NB4 (cell line): ENCODE results near the gene CSPG4.
"Not testable (repeated sequence)": the region's sequence is repeated elsewhere in the genome, so short reads cannot be mapped to it uniquely, and the experiment has no call there.

Experiments used
- CTCF ChIP-seq: IDR thresholded peaks from one replicate; pipeline ENCODE4 v1.5.1; 2012; ENCODE audit warnings: low read depth, low read length
- MAX ChIP-seq: IDR thresholded peaks from 2 replicates; pipeline ENCODE4 v1.6.1; 2011; ENCODE audit warnings: low read depth, low read length
- MYC ChIP-seq: IDR thresholded peaks from 2 replicates; pipeline ENCODE4 v1.6.1; 2011; ENCODE audit warnings: low read depth, low read length
- POLR2A ChIP-seq: IDR thresholded peaks from 2 replicates; pipeline ENCODE4 v1.6.1; 2011; ENCODE audit warnings: mild to moderate bottlenecking; ENCODE audit not compliant: insufficient read length; ENCODE audit errors: extremely low read depth

DNA sequence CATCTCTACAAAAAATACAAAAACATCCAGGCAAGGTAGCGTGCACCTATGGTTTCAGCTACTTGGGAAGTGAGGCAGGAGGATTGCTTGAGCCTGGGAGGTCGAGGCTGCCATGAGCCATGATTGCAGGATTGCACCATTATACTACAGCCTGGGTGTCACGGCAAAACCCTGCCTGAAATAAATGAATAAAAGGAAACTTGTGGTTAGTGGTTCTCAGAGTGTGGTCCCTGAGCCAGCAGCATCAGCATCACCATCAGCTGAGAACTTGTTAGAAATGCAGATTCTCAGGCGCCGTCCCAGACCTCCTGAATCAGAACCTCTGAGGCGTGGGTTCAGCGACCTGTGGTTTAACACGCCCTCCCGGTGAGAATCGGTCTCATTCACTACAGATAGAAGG, 36.2 kb upstream of the CSPG4 start:
- not testable (repeated sequence) for TF ChIP-seq MYC, POLR2A, CTCF, MAX
